Lower leg skin (tissue), 4 donors: Measurements from ENCODE around the gene SYCP2L. TPM values are rescaled to one million over a fixed set of nuclear protein-coding genes. Genes with fewer than 3 reads are reported as not detected.

Experiments
- DNase-seq, 2 donors: peaks; one replicate each; pipeline ENCODE4 v3.0.0-alpha.2; 2019; ENCODE audit warnings: low spot score in 2 of 2
- H3K4me3 ChIP-seq: fragments of 200-600 bp; sonication (generic); 2 replicates; pipeline ENCODE4 v1.5.1; 2017; ENCODE audit warnings: mild to moderate bottlenecking, low read depth; ENCODE audit not compliant: poor library complexity, severe bottlenecking
- POLR2A ChIP-seq, 2 donors: fragments of 450-650 bp; IDR thresholded peaks; one replicate each; pipeline ENCODE4 v1.6.1; 2016 to 2017; ENCODE audit warnings: antibody characterized with exemption in 2 of 2, mild to moderate bottlenecking in 1 of 2, moderate library complexity in 1 of 2
- WGBS, 2 donors: methylation state at CpG; one replicate each; pipeline ENCODE4 v1.1.5; 2018; 5-methylcytosine and 5-hydroxymethylcytosine counted together
- intact Hi-C: fragments of 100-400 bp; cut with DNase I; formaldehyde crosslinking; loops from one replicate; pipeline ENCODE4 v1.15.0; 2023; ENCODE audit warnings: low total_unique reads
- total RNA-seq, 4 donors: library from RNA; depleted of rRNA; stranded (reverse); fragments of >200 nt; gene quantifications; one replicate each; pipeline ENCODE4 v1.1.0, GENCODE V29; 2016
- TF ChIP-seq, protein P1 (sequence below), 3 donors: fragments of 450-650 bp; IDR thresholded peaks; one replicate each; pipeline ENCODE4 v1.5.1; 2016; ENCODE audit warnings: antibody characterized with exemption in 3 of 3, mild to moderate bottlenecking in 3 of 3, moderate library complexity in 2 of 3

Gene SYCP2L
- total RNA-seq, 4 donors from 2014 or later = 0.17 to 0.69 (median 0.29) TPM; not detected in 1

DNA sequence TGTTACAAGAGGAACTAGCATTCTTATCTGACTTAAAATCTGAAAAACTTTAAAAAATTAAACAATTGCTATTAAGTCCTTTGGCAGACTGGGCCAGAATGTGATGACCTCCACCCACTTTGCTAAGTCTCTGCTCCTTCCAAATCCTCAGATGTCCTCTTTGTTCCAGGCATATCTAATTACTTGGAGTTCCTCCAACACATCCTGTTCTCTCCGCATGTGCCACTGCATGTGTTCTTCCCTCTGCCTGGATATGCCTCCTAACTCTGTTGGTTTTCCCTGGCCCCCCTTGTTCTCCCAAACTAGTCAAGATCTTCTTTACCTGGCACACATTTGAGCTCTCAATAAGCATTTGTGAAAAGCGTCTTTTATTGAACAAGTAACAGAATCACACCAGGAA, 134.2 kb downstream of the SYCP2L start:
- TF ChIP-seq, protein P1, sequence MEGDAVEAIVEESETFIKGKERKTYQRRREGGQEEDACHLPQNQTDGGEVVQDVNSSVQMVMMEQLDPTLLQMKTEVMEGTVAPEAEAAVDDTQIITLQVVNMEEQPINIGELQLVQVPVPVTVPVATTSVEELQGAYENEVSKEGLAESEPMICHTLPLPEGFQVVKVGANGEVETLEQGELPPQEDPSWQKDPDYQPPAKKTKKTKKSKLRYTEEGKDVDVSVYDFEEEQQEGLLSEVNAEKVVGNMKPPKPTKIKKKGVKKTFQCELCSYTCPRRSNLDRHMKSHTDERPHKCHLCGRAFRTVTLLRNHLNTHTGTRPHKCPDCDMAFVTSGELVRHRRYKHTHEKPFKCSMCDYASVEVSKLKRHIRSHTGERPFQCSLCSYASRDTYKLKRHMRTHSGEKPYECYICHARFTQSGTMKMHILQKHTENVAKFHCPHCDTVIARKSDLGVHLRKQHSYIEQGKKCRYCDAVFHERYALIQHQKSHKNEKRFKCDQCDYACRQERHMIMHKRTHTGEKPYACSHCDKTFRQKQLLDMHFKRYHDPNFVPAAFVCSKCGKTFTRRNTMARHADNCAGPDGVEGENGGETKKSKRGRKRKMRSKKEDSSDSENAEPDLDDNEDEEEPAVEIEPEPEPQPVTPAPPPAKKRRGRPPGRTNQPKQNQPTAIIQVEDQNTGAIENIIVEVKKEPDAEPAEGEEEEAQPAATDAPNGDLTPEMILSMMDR (IDR thresholded peaks at IDR 0.05) = no peak
- no peak for TF ChIP-seq POLR2A (IDR thresholded peaks at IDR 0.05)
- no peak overlapping the region for H3K4me3 ChIP-seq
- WGBS, 2 donors = 33 to 48% methylated on average over 2 of the region's 2 CpGs
- no peak for DNase-seq
- intact Hi-C loops = no loop called here

DNA sequence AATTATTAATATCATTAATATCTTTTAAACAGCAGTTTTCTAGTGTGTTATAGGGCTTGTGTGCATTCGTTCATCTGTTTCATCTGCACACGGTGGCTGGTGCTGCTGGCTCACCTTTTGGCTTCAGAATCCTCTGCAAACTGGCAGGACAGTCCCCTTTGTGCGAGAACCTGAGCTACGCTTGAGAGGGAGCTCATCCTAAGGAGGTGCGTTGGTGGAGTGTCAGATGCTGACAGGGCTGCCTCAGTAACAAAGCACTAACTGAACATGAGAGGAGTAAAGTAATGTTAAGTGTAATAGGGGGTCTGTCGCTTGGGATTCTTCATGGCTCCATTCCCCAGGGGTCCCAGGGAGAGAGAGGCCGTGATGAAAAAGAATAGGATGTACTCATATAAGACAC, 134.9 kb downstream of the SYCP2L start:
- 76 to 84% methylated on average over 7 of the region's 7 CpGs for WGBS, 2 donors
- H3K4me3 ChIP-seq = no peak overlapping the region
- intact Hi-C loops = no loop called here
- DNase-seq = no peak
- TF ChIP-seq, protein P1 (IDR thresholded peaks at IDR 0.05) = no peak
- TF ChIP-seq POLR2A (IDR thresholded peaks at IDR 0.05) = no peak

- DNase-seq = no peak
- intact Hi-C loops = no loop called here
- TF ChIP-seq POLR2A (IDR thresholded peaks at IDR 0.05) = no peak
- TF ChIP-seq, protein P1 (IDR thresholded peaks at IDR 0.05) = no peak
- H3K4me3 ChIP-seq = no peak overlapping the region
These were observed 136.2 kb downstream of the SYCP2L start for GRCh38 chr6:11023032-11023431.

Other genes starting within 250 kb of the SYCP2L start
- not detected for gene C6orf52, start 192.4 kb upstream of the SYCP2L start, total RNA-seq
- 10 to 100 TPM in 1 of 4 donors, 1 to 10 TPM in 3; 5.5 to 13.2 (median 8.0) TPM for gene PAK1IP1, start 192.1 kb upstream of the SYCP2L start, total RNA-seq
- gene TMEM14C, start 164.0 kb upstream of the SYCP2L start, total RNA-seq = 10 to 100 TPM; 69.5 to 99.6 (median 85.0) TPM
- gene TMEM14B, start 139.2 kb upstream of the SYCP2L start, total RNA-seq = 10 to 100 TPM; 34.9 to 56.7 (median 48.1) TPM
- gene MAK, start 48.5 kb upstream of the SYCP2L start, total RNA-seq = not detected
- gene GCM2, start 5.0 kb upstream of the SYCP2L start, total RNA-seq = not detected
- gene ELOVL2, start 157.3 kb downstream of the SYCP2L start, total RNA-seq = under 1 TPM in 1 of 4 donors, not detected in 3; 0.07 TPM
- 10 to 100 TPM in 3 of 4 donors, 1 to 10 TPM in 1; 7.6 to 13.9 (median 10.2) TPM for gene SMIM13, start 206.8 kb downstream of the SYCP2L start, total RNA-seq
- under 1 TPM in 1 of 4 donors, not detected in 3; 0.42 TPM for gene ERVFRD-1, start 224.7 kb downstream of the SYCP2L start, total RNA-seq